ENCODE measurements around the gene AVPR2. TPM values are rescaled to one million over a fixed set of nuclear protein-coding genes. Genes with fewer than 3 reads are reported as not detected.
A peak's percentile ranks its signal among the peaks of the same experiment; 100 is the strongest.

Gene AVPR2
- total RNA-seq, 1 donor from 2014 or later: not detected

- no peaks in the 10 kb centered on the region for H3K27me3 Mint-ChIP-seq (ENCODE audit: low read depth)
- peak within 1 kb of the TSS; percentile 92 for H3K27ac Mint-ChIP-seq
- no peak for DNase-seq (ENCODE audit: low spot score in 2 of 2, unreplicated experiment in 2 of 2)
- peaks cover 21% of the 10 kb centered on the region for H3K4me1 Mint-ChIP-seq
- peak within 1 kb of the TSS; percentile 78 for H3K4me3 Mint-ChIP-seq
- no peaks in the 10 kb centered on the region for H3K9me3 Mint-ChIP-seq
- H3K36me3 Mint-ChIP-seq: peaks cover 1% of the 10 kb centered on the region
- TF ChIP-seq CTCF (IDR thresholded peaks at IDR 0.05; ENCODE audit: unreplicated experiment): no peak
These were observed 21.5 kb downstream of the AVPR2 start, which contains the start of gene ARHGAP4 for GRCh38 chrX:153925739-153926551. Gene ARHGAP4 (minus strand): TSS chrX:153926264. CDS start chrX:153926202, 62 bp downstream.

DNA sequence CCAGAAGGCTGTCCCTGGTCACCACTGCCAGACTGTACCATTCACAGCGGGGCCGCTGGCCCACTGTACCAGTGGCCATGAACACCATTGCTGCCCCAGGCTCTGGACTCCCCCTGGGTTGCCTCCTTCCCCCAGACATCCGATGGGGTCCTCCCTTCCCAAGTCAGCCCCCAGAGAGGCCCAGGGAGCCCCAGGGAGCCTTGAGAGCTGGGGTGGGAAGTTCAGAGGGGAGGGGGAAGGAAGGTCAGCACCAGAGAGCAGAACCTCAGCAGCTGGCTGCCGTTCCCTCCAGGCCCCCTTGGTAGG lies 22.0 kb downstream of the AVPR2 start:
- Mint-ChIP-seq H3K4me1 (peaks cover 21% of the 10 kb centered on the region), H3K36me3 (peaks cover 4% of the 10 kb centered on the region), H3K27me3 (ENCODE audit: low read depth) (no peaks in the 10 kb centered on the region), H3K4me3 (peak overlapping the region; percentile 78), H3K27ac (peak overlapping the region; percentile 92), H3K9me3 (no peaks in the 10 kb centered on the region)
- no peak for DNase-seq (ENCODE audit: low spot score in 2 of 2, unreplicated experiment in 2 of 2)
- no peak for TF ChIP-seq CTCF (IDR thresholded peaks at IDR 0.05; ENCODE audit: unreplicated experiment)

DNA sequence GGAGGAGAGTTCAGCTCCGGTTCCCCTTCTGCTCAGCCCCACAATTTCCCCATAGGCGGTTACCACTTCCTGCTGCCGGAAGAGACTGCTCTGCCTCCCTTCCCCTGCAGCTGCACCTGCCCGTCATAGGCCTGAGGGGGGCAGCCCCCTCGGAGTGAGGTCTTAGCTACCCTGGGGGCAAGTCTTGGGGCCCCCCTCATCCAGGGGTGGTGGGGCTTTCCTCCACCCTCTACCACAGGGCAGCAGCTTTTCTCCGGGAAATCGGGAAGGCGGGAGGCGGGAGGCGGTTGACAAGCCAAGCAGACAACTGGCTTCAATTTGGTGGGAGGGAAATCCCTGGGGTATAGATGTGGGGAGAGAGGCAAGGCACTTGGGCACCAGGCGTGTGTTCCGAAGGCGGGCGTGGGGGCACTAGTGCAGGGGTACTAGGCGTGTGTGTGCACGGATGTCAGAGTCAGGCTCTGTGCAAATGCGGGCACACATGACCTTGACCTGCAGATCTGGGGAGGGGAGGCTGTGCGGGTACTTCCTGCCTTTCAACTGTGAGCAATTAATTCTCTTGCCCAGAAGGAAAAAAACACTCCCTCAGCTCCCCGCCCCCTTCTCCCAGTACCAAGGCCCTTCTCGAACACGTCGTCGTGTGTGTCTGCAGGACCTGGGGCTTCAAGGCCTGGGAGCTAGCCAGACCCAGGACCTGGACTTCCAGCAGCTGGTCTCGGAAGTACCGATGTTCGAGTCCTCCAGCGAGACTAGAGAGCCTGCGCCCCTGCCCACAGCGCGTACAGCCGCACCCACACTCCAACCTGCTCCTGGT lies 22.6 kb downstream of the AVPR2 start:
- Mint-ChIP-seq H3K36me3 (peaks cover 8% of the 10 kb centered on the region), H3K4me3 (peak overlapping the region; percentile 78), H3K9me3 (no peaks in the 10 kb centered on the region), H3K27me3 (ENCODE audit: low read depth) (no peaks in the 10 kb centered on the region), H3K4me1 (peaks cover 21% of the 10 kb centered on the region), H3K27ac (peak overlapping the region; percentile 92)
- DNase-seq (ENCODE audit: low spot score in 2 of 2, unreplicated experiment in 2 of 2): no peak
- no peak for TF ChIP-seq CTCF (IDR thresholded peaks at IDR 0.05; ENCODE audit: unreplicated experiment)

DNA sequence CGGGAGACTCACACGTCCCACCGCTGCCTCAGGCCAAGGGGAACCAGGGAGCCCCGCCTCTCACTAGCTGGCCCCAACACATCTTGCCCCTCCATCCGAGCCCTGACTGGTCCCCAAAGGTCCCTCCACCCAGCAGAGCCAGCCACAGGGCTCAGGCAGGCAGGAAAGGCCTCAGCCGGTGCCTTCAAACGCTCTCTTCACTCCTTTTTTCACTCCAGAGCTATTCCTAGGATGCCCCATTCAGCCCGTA lies 23.1 kb downstream of the AVPR2 start:
- Mint-ChIP-seq H3K36me3 (peaks cover 8% of the 10 kb centered on the region), H3K9me3 (no peaks in the 10 kb centered on the region), H3K4me1 (peaks cover 21% of the 10 kb centered on the region), H3K27ac (peak overlapping the region; percentile 92), H3K27me3 (ENCODE audit: low read depth) (no peaks in the 10 kb centered on the region), H3K4me3 (peak overlapping the region; percentile 78)
- no peak for DNase-seq (ENCODE audit: low spot score in 2 of 2, unreplicated experiment in 2 of 2)
- TF ChIP-seq CTCF (IDR thresholded peaks at IDR 0.05; ENCODE audit: unreplicated experiment): no peak

GRCh38 chrX:153927922-153928760 lies 23.7 kb downstream of the AVPR2 start:
- TF ChIP-seq CTCF (IDR thresholded peaks at IDR 0.05; ENCODE audit: unreplicated experiment): no peak
- no peaks in the 10 kb centered on the region for H3K9me3 Mint-ChIP-seq
- H3K27ac Mint-ChIP-seq: peak overlapping the region; percentile 98
- peak overlapping the region; percentile 78 for H3K4me3 Mint-ChIP-seq
- peaks cover 8% of the 10 kb centered on the region for H3K36me3 Mint-ChIP-seq
- peaks cover 21% of the 10 kb centered on the region for H3K4me1 Mint-ChIP-seq
- no peaks in the 10 kb centered on the region for H3K27me3 Mint-ChIP-seq (ENCODE audit: low read depth)
- peak; percentile 85 to 92 for DNase-seq (ENCODE audit: low spot score in 2 of 2, unreplicated experiment in 2 of 2)
